ENCODE data around the gene HS6ST2. TPM values are rescaled to one million over a fixed set of nuclear protein-coding genes. Genes with fewer than 3 reads are reported as not detected.

HS6ST2 gene
- total and polyA plus RNA-seq, 2 donors from 2014 or later: 2.0 to 11.9 TPM

DNA sequence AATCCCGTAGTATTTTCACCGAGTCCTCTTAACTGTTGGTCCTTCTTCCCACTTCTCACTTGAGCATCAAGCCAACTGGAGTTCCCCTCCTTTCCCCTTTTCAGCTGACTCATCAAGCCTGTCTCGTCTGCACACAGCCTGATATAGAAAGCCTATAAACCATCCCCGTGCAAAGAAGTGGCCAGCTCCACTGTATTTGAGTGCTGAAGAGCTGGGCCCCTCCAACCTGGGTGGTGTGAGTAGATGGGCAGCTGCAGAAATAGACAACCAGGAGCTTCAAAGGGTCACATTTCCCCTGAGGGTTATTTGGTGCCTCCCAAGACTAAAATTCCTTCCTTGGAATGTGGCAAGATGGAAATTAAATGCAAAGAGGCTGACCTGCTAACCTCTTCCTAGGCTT, 199.7 kb downstream of the HS6ST2 start:
- Histone ChIP-seq H3K4me3 (ENCODE audit: low read length in 3 of 3) (no peak overlapping the region), H3K4me1 (ENCODE audit: control insufficient read depth in 2 of 3, insufficient read depth in 2 of 3, low read depth in 1 of 3, low read length in 3 of 3) (no peaks in the 10 kb centered on the region), H3K27me3 (ENCODE audit: control insufficient read depth, insufficient read depth, low read length) (peaks cover 2% of the 10 kb centered on the region), H3K36me3 (ENCODE audit: control insufficient read depth in 2 of 3, insufficient read depth in 3 of 3, low read length in 3 of 3) (no peaks in the 10 kb centered on the region), H3K9ac (ENCODE audit: low read length in 3 of 3) (no peak overlapping the region), H3K9me3 (ENCODE audit: control insufficient read depth in 2 of 3, insufficient read depth in 1 of 3, low read length in 3 of 3) (no peaks in the 10 kb centered on the region), H3K27ac (ENCODE audit: low read depth in 2 of 2, low read length in 2 of 2) (no peak overlapping the region)
- TF ChIP-seq, protein P1, sequence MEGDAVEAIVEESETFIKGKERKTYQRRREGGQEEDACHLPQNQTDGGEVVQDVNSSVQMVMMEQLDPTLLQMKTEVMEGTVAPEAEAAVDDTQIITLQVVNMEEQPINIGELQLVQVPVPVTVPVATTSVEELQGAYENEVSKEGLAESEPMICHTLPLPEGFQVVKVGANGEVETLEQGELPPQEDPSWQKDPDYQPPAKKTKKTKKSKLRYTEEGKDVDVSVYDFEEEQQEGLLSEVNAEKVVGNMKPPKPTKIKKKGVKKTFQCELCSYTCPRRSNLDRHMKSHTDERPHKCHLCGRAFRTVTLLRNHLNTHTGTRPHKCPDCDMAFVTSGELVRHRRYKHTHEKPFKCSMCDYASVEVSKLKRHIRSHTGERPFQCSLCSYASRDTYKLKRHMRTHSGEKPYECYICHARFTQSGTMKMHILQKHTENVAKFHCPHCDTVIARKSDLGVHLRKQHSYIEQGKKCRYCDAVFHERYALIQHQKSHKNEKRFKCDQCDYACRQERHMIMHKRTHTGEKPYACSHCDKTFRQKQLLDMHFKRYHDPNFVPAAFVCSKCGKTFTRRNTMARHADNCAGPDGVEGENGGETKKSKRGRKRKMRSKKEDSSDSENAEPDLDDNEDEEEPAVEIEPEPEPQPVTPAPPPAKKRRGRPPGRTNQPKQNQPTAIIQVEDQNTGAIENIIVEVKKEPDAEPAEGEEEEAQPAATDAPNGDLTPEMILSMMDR (IDR thresholded peaks at IDR 0.05; ENCODE audit: borderline replicate concordance, extremely low read depth, insufficient read depth): no peak
- intact Hi-C loops (cut with DNase I): no loop called here
- DNase-seq (no peak), FAIRE-seq (no peak)

DNA sequence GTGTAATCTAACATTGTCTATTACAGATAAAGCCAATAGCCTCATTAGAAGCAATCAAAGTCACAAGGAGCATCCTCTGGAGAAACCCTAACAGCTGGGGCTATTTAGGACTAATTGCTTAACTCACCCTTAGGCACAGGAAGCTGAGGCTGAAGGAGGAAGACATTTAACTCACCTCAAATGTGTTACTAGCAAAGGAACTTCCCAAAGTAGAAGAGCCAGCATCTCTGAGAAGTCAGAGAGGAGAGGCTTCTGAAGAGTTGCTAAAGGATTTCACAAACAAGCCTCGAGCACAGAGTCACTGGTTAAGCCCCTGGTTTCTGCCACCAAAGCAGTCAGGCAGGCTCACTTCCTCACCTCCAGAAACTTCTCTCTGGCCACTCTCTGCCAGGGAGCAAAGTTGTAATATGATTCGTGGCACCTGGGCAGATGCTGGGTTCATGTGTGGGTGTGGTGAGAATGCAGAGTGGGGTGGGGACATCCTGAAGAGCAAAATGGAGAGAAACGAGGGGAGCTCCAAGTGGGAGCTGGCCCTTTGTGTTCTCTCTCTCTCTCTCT, 201.3 kb downstream of the HS6ST2 start:
- no peak for FAIRE-seq
- no peaks in the 10 kb centered on the region for H3K4me1 ChIP-seq (ENCODE audit: control insufficient read depth in 2 of 3, insufficient read depth in 2 of 3, low read depth in 1 of 3, low read length in 3 of 3)
- no peak overlapping the region for H3K4me3 ChIP-seq (ENCODE audit: low read length in 3 of 3)
- H3K9me3 ChIP-seq (ENCODE audit: control insufficient read depth in 2 of 3, insufficient read depth in 1 of 3, low read length in 3 of 3): no peaks in the 10 kb centered on the region
- H3K27ac ChIP-seq (ENCODE audit: low read depth in 2 of 2, low read length in 2 of 2): no peak overlapping the region
- no peaks in the 10 kb centered on the region for H3K36me3 ChIP-seq (ENCODE audit: control insufficient read depth in 2 of 3, insufficient read depth in 3 of 3, low read length in 3 of 3)
- H3K27me3 ChIP-seq (ENCODE audit: control insufficient read depth, insufficient read depth, low read length): peaks cover 2% of the 10 kb centered on the region
- intact Hi-C loops (cut with DNase I): no loop called here
- H3K9ac ChIP-seq (ENCODE audit: low read length in 3 of 3): no peak overlapping the region
- no peak for DNase-seq
- TF ChIP-seq, protein P1 (IDR thresholded peaks at IDR 0.05; ENCODE audit: borderline replicate concordance, extremely low read depth, insufficient read depth): no peak

DNA sequence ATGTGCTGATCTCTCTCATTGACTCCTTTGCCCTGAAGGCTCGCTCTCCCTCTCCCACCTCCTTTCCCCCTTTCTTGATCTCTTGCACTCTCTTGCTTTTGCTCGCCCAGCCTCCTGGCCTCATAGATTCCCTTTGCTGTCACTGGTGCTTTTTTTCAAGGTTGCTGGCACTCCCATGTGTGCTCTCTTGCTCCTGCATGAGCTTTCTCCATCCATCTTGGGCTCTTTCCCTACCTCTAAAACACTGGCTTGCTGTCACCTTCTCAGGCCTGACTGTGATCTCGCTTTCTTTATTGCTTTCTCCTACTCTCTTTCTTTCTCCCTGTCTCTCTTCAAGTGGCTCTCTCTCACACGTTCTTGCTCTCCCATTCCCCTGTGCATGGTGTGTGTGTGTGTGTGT, 202.0 kb downstream of the HS6ST2 start:
- Histone ChIP-seq H3K9ac (ENCODE audit: low read length in 3 of 3) (no peak overlapping the region), H3K27ac (ENCODE audit: low read depth in 2 of 2, low read length in 2 of 2) (no peak overlapping the region), H3K4me1 (ENCODE audit: control insufficient read depth in 2 of 3, insufficient read depth in 2 of 3, low read depth in 1 of 3, low read length in 3 of 3) (no peaks in the 10 kb centered on the region), H3K4me3 (ENCODE audit: low read length in 3 of 3) (no peak overlapping the region), H3K9me3 (ENCODE audit: control insufficient read depth in 2 of 3, insufficient read depth in 1 of 3, low read length in 3 of 3) (no peaks in the 10 kb centered on the region), H3K27me3 (ENCODE audit: control insufficient read depth, insufficient read depth, low read length) (peaks cover 2% of the 10 kb centered on the region), H3K36me3 (ENCODE audit: control insufficient read depth in 2 of 3, insufficient read depth in 3 of 3, low read length in 3 of 3) (no peaks in the 10 kb centered on the region)
- intact Hi-C loops (cut with DNase I): no loop called here
- FAIRE-seq: no peak
- TF ChIP-seq, protein P1 (IDR thresholded peaks at IDR 0.05; ENCODE audit: borderline replicate concordance, extremely low read depth, insufficient read depth): no peak
- no peak for DNase-seq
